Cardiac fibroblast (primary cell): ENCODE data around the gene BTD.

ENCODE experiments used
- DNase-seq, 2 donors: peaks; one replicate each; pipeline versions ENCODE4 v3.0.0 to v3.0.0-alpha.2; 2010; ENCODE audit warnings: low read depth in 2 of 2
- H3K4me3 ChIP-seq, 2 donors: replicated peaks in 1 of 2; 1 replicate in 1 of 2; 2 replicates in 1 of 2; pipeline ENCODE4 v1.5.1; 2011; ENCODE audit warnings: low read depth in 2 of 2, low read length in 2 of 2, mild to moderate bottlenecking in 2 of 2, moderate library complexity in 1 of 2
- TF ChIP-seq, protein P1 (sequence below): IDR thresholded peaks from one replicate; pipeline ENCODE4 v1.5.1; 2011; ENCODE audit warnings: low read depth, mild to moderate bottlenecking, low read length, inconsistent platforms

Gene BTD

DNA sequence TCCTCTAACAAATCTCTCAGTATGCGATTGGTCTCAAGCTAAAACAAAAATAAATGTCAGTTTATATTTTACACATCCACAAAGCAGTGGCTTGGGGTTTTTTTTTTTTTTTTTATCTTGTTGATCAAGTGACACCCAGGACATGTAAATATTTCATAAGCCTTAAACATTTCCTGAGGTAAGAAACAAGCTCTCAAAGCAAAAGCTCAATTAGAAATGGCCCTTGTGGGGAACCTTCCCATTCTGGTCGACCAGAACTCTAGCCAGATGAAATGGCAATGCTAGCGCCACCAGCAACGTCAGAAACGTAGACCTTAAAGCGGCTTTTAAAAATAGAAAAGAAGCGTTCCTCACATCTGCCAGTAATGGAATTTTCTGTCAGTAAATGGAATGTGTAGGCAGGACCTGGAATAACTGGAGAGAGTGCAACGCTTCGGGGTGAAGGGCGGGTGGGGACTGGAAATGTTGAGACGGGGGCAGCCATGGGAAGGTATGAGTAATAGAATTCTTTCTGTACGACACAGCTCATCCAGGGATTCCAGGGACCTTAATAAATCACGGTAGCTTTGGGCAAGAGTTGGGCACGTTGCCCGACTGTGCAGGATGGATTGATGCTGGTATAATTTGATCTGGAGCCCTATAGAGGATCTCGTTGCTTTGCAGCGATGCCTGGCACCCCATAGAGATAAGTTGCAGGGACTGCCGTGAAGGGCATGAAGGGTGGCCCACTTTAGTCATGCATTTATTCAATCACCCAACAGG is 44.4 kb downstream of the BTD start:
- no peak overlapping the region for H3K4me3 ChIP-seq
- DNase-seq, result peak; percentile 88 to 96
- TF ChIP-seq, protein P1, sequence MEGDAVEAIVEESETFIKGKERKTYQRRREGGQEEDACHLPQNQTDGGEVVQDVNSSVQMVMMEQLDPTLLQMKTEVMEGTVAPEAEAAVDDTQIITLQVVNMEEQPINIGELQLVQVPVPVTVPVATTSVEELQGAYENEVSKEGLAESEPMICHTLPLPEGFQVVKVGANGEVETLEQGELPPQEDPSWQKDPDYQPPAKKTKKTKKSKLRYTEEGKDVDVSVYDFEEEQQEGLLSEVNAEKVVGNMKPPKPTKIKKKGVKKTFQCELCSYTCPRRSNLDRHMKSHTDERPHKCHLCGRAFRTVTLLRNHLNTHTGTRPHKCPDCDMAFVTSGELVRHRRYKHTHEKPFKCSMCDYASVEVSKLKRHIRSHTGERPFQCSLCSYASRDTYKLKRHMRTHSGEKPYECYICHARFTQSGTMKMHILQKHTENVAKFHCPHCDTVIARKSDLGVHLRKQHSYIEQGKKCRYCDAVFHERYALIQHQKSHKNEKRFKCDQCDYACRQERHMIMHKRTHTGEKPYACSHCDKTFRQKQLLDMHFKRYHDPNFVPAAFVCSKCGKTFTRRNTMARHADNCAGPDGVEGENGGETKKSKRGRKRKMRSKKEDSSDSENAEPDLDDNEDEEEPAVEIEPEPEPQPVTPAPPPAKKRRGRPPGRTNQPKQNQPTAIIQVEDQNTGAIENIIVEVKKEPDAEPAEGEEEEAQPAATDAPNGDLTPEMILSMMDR, result no peak

DNA sequence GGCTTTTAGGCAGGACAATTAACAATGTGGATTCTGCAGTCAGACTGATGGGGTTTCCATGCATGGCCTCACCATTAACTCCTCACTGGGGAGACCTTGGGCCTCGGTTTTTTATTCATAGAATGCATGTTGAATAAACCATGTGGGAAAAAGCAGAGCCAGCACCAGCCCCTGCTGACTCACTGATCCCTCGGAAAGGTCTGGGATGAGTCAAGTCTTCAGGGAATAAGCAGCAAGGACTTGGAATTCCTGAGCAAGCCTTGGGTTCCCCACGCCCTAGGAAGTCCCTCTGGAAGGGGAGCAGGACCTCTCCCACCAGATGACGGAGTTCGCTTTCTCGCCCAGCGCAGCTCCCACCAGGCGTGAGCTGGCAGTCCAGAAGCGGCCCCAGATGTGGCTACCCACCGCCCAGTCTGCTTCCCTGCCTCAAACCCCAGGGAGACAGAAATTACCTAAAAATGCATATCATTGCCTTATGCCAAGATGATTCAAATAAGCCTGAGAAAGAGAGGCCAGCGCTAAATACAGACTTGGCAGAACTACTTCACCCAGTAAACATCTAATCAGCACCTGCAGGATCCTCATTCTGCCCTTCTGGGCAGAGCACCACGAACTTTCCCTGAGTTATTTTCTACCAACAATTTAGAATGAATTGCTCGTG is 45.4 kb downstream of the BTD start:
- peak overlapping the region in 1 of 2 donors; percentile 0 for H3K4me3 ChIP-seq
- TF ChIP-seq, protein P1, result no peak
- peak; percentile 97 to 100 for DNase-seq

DNA sequence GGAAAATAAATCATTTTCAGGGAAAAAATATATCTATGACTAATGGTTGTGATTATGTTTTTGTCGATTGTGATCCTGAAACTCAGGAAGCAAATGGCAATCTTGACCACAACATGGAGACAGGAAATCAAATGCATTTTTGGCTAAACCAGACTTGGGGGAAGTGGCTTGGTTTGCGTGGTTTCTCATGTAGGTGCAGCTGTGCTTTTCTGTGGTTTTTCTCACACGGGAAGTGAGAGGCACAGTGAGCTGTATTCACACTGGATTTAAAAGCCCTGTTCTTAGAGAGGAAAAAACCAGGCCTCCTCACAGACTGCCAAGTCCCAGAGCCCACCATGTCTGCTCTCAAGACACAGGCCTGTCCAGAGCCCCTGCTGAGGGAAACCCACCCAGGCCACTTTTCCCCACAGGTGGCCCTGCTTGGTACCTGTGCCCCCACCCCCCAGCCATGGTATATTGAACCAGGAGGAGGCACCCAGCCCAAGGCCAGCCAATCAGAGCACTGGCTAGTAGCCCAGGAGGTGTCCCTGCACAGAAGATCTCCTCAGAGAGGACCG is 46.1 kb downstream of the BTD start:
- TF ChIP-seq, protein P1, result no peak
- no peak overlapping the region for H3K4me3 ChIP-seq
- peak; percentile 91 to 99 for DNase-seq

DNA sequence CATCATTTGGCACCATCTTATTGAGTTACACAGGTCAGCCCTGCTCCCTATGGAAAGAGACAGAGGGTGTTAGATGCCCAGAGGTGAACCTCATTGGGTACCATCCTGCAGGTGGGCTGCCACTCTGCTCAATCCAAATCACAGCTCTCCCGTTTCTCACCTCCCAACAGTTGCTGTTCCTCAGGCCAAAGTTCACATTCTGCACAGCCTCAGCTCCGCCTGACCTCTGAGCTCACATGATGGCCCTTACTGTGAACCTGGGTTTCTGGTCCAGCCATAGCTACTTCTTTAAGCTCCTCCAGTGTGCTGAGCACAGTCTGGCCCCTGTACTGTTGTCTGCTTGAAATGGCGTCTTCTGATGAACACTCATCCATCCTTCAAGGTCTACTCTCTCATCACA is 47.8 kb downstream of the BTD start:
- TF ChIP-seq, protein P1, result no peak
- no peak overlapping the region for H3K4me3 ChIP-seq
- DNase-seq, result no peak

- no peak overlapping the region for H3K4me3 ChIP-seq
- no peak for DNase-seq
- TF ChIP-seq, protein P1, result no peak
Observed at GRCh38 chr3:15649858-15650257, 48.3 kb downstream of the BTD start.

DNA sequence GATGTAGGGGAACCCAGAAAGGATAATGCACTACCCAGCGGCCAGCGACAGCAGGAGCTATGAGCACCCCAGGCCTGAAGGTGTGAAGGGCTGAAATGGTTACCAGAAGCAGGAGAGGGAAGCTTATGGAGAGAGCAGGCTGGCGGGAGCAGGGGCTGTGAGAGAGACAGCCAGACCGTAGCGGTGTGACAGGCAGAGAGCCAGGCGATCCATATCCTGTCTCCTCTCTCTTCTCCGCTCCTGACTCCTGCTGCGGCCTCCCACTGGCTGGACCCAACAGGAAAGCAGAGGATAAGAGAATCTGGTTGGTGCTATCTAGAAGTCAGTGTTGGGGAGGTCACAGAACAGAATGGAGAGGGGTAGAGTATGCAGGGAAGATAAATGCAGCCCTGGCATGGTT is 49.9 kb downstream of the BTD start:
- TF ChIP-seq, protein P1, result no peak
- no peak overlapping the region for H3K4me3 ChIP-seq
- no peak for DNase-seq
